ENCODE data around the gene ZNF654.

ZNF654 gene

DNA sequence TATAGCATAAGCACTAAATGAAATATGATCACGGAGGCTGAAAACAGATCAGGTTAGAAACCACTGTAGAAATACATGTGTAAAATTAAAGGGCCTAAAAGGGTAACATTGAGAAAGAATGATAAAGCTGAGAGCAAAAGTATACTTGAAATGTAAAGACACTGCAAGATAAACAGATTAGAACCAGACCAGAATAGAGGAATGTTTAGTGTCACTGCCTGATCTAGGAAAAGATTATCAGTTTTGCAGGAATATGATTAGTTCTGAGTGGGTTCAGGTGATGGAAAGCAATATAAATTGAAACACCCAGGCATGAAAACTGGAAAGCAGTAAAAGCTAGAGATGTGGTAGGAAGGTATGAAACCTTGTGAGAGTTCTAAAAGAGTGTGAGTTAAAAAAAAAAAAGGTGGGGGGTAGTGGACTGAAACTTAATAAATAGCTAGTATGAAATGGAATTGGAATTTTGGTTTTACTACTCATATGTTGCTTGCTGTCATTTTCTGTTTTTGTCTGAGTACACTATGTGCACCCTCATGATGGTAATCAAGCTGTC lies 74.7 kb downstream of the ZNF654 start:
- DNase-seq (ENCODE audit: low spot score): no peak
- H3K27ac ChIP-seq: no peak overlapping the region
- no peak overlapping the region for H3K4me3 ChIP-seq
- TF ChIP-seq, protein P1, sequence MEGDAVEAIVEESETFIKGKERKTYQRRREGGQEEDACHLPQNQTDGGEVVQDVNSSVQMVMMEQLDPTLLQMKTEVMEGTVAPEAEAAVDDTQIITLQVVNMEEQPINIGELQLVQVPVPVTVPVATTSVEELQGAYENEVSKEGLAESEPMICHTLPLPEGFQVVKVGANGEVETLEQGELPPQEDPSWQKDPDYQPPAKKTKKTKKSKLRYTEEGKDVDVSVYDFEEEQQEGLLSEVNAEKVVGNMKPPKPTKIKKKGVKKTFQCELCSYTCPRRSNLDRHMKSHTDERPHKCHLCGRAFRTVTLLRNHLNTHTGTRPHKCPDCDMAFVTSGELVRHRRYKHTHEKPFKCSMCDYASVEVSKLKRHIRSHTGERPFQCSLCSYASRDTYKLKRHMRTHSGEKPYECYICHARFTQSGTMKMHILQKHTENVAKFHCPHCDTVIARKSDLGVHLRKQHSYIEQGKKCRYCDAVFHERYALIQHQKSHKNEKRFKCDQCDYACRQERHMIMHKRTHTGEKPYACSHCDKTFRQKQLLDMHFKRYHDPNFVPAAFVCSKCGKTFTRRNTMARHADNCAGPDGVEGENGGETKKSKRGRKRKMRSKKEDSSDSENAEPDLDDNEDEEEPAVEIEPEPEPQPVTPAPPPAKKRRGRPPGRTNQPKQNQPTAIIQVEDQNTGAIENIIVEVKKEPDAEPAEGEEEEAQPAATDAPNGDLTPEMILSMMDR (IDR thresholded peaks at IDR 0.05): no peak

- no peak for DNase-seq (ENCODE audit: low spot score)
- H3K27ac ChIP-seq: no peak overlapping the region
- H3K4me3 ChIP-seq: no peak overlapping the region
- TF ChIP-seq, protein P1 (IDR thresholded peaks at IDR 0.05): no peak
Measured at GRCh38 chr3:88137836-88138235, 78.8 kb downstream of the ZNF654 start.

GRCh38 chr3:88141458-88142083 lies 82.5 kb downstream of the ZNF654 start:
- no peak overlapping the region for H3K4me3 ChIP-seq
- no peak overlapping the region for H3K27ac ChIP-seq
- DNase-seq (ENCODE audit: low spot score): no peak
- TF ChIP-seq, protein P1 (IDR thresholded peaks at IDR 0.05): no peak

DNA sequence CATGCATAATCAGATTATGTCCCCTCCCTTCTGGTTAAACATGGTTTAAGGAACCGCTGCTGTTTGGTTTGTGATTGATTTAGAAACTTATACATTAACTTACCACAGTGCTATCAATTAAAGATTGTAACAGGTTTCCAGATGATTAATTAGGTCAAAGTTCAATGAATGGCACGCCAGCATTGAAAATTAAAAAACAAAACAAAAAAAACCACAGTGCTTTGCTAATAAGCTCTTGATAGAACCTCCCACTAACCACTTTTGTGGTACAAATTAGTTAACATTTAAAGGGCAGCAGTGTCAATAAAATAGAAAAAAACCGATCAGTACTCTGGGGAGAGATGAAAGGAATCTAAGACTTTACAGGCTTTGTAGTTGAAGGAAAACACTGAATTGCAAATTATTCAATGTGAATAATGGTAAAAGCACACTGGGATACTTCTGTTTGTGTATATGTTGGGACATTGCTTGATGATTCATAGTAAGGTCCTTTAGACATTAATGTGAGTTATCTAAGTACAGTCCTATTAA lies 83.1 kb downstream of the ZNF654 start:
- TF ChIP-seq, protein P1 (IDR thresholded peaks at IDR 0.05): no peak
- DNase-seq (ENCODE audit: low spot score): no peak
- no peak overlapping the region for H3K27ac ChIP-seq
- no peak overlapping the region for H3K4me3 ChIP-seq

- TF ChIP-seq, protein P1 (IDR thresholded peaks at IDR 0.05): no peak
- DNase-seq (ENCODE audit: low spot score): no peak
- Histone ChIP-seq H3K4me3 (no peak overlapping the region), H3K27ac (no peak overlapping the region)
Measured at GRCh38 chr3:88147261-88147660, 88.2 kb downstream of the ZNF654 start.

- peak overlapping the region in 1 of 2 donors; percentile 93 for H3K27ac ChIP-seq
- no peak for DNase-seq (ENCODE audit: low spot score)
- TF ChIP-seq, protein P1 (IDR thresholded peaks at IDR 0.05): no peak
- peak overlapping the region; percentile 87 for H3K4me3 ChIP-seq
Measured at GRCh38 chr3:88148651-88149050, 89.6 kb downstream of the ZNF654 start.

DNA sequence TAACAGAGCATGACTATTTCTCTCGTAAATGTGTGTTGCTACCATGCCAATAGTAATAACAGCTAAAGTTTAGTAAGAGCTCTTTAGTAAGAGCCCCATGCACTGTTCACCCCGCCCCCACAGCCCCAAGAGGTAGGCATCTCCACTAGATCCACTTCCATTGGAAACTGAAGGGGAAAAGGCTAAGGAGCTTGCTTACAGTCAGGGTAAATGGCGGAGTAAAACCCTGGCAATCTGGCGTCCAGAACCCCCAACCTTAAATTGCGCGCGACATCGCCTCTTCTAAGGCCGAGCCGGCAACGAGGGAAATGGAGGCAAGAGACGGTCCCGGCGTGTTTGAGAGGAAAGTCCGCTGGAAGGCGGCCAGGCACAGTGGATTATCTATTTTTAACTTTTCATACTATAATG lies 90.0 kb downstream of the ZNF654 start:
- H3K27ac ChIP-seq: peak overlapping the region in 1 of 2 donors; percentile 93
- no peak for DNase-seq (ENCODE audit: low spot score)
- TF ChIP-seq, protein P1 (IDR thresholded peaks at IDR 0.05): no peak
- H3K4me3 ChIP-seq: peak overlapping the region; percentile 87

Measured in coronary artery (tissue), 2 donors.